H1 (cell line): Measurements from ENCODE around the gene ACAP1. TPM values are rescaled to one million over a fixed set of nuclear protein-coding genes. Genes with fewer than 3 reads are reported as not detected.

Experiments used
- CTCF ChIA-PET: fragments of 300-600 bp; sonication (Branson Sonifier 250); formaldehyde crosslinking; loops from one replicate; lab custom pipeline; 2021; ENCODE audit not compliant: partially characterized antibody; lab: Charles Lee
- POLR2A ChIA-PET: fragments of 300-600 bp; sonication (Branson Sonifier 250); formaldehyde crosslinking; loops from one replicate; lab custom pipeline; 2021; ENCODE audit warnings: inconsistent platforms; ENCODE audit not compliant: partially characterized antibody; lab: Charles Lee
- DNase-seq, 2 experiments: peaks; one replicate each; pipeline versions ENCODE4 v3.0.0 to v3.0.0-alpha.2; 2010 to 2022; ENCODE audit warnings: low spot score in 2 of 2, low read depth in 1 of 2, mixed read lengths in 1 of 2
- FAIRE-seq: peaks from 2 replicates; lab custom pipeline; 2011; peaks lifted over from hg19 to GRCh38; lab: Jason Lieb, UNC
- H2AFZ ChIP-seq: 2 replicates; pipeline ENCODE4 v1.8.1; 2012; ENCODE audit warnings: low read length, inconsistent platforms
- H2AK5ac ChIP-seq: 2 replicates; pipeline ENCODE4 v1.6.1; 2013; ENCODE audit warnings: low read depth, low read length
- H2BK120ac ChIP-seq: replicated peaks from 2 replicates; pipeline ENCODE3; 2013; ENCODE audit warnings: low read depth, low read length, inconsistent platforms
- H2BK12ac ChIP-seq: 2 replicates; pipeline ENCODE4 v1.6.1; 2013; ENCODE audit warnings: low read depth, low read length
- H2BK15ac ChIP-seq: 2 replicates; pipeline ENCODE4 v1.6.1; 2013; ENCODE audit warnings: low read length
- H2BK20ac ChIP-seq: 2 replicates; pipeline ENCODE4 v1.6.1; 2013; ENCODE audit warnings: low read length
- H2BK5ac ChIP-seq: 2 replicates; pipeline ENCODE4 v1.6.1; 2013; ENCODE audit warnings: low read depth, low read length
- H3K14ac ChIP-seq: 2 replicates; pipeline ENCODE4 v1.6.1; 2013; ENCODE audit warnings: inconsistent platforms; ENCODE audit not compliant: insufficient read length
- H3K18ac ChIP-seq: 2 replicates; pipeline ENCODE4 v1.6.1; 2013; ENCODE audit warnings: low read length; ENCODE audit errors: extremely low read depth
- H3K23ac ChIP-seq: 2 replicates; pipeline ENCODE4 v1.6.1; 2013; ENCODE audit warnings: inconsistent platforms; ENCODE audit not compliant: insufficient read length
- H3K23me2 ChIP-seq: 2 replicates; pipeline ENCODE4 v1.6.1; 2013; ENCODE audit warnings: low read depth, low read length
- H3K27ac ChIP-seq: 2 replicates; pipeline ENCODE4 v1.6.1; 2011; ENCODE audit warnings: low read depth, low read length, inconsistent platforms
- H3K27me3 ChIP-seq, 4 experiments: replicated peaks in 1 of 4; 1 replicate in 1 of 4; 2 replicates in 3 of 4; pipeline versions ENCODE4 v1.6.1 to v1.8.1; 2011 to 2013; ENCODE audit warnings: low read length in 3 of 4, mild to moderate bottlenecking in 3 of 4, inconsistent platforms in 2 of 4, mixed read lengths in 2 of 4, moderate library complexity in 1 of 4; ENCODE audit not compliant: control insufficient read depth in 3 of 4, insufficient read depth in 3 of 4; ENCODE audit errors: extremely low read depth in 1 of 4
- H3K36me3 ChIP-seq, 4 experiments: 2 replicates each; pipeline versions ENCODE4 v1.6.1 to v1.8.1; 2011 to 2013; ENCODE audit warnings: mild to moderate bottlenecking in 4 of 4, low read length in 3 of 4, moderate library complexity in 2 of 4, control low read depth in 1 of 4, inconsistent platforms in 1 of 4; ENCODE audit not compliant: insufficient read depth in 4 of 4, control insufficient read depth in 2 of 4
- H3K4ac ChIP-seq: replicated peaks from 2 replicates; pipeline ENCODE3; 2013; ENCODE audit warnings: low read length, low read depth, mixed read lengths, inconsistent platforms; ENCODE audit not compliant: insufficient read length
- H3K4me1 ChIP-seq, 4 experiments: replicated peaks in 1 of 4; 1 replicate in 1 of 4; 2 replicates in 3 of 4; pipeline versions ENCODE4 v1.6.1 to v1.8.1; 2011 to 2013; ENCODE audit warnings: low read length in 3 of 4, inconsistent platforms in 2 of 4, mixed read lengths in 1 of 4; ENCODE audit not compliant: insufficient read depth in 4 of 4, control insufficient read depth in 3 of 4
- H3K4me2 ChIP-seq, 2 experiments: 2 replicates each; pipeline versions ENCODE4 v1.6.1 to v1.8.1; 2011 to 2013; ENCODE audit warnings: low read depth in 2 of 2, low read length in 2 of 2, control low read depth in 1 of 2, inconsistent platforms in 1 of 2, mild to moderate bottlenecking in 1 of 2; ENCODE audit not compliant: insufficient read depth in 1 of 2
- H3K4me3 ChIP-seq, 4 experiments: fragments of 200-600, 300-600 bp in 1 of 4; sonication (generic), shearing (Covaris generic), sonication (Bioruptor Twin) in 1 of 4; 2 replicates each; pipeline versions ENCODE4 v1.5.1 to v1.8.1; 2011 to 2016; ENCODE audit warnings: low read length in 4 of 4, low read depth in 3 of 4, control low read depth in 2 of 4, inconsistent platforms in 2 of 4, mild to moderate bottlenecking in 2 of 4, mixed read lengths in 1 of 4, moderate library complexity in 1 of 4; ENCODE audit not compliant: insufficient read depth in 2 of 4; ENCODE audit errors: extremely low read depth in 1 of 4
- H3K56ac ChIP-seq: replicated peaks from 2 replicates; pipeline ENCODE3; 2013; ENCODE audit warnings: low read depth, mild to moderate bottlenecking, mixed read lengths, low read length, inconsistent platforms; ENCODE audit not compliant: insufficient read length
- H3K79me1 ChIP-seq: 2 replicates; pipeline ENCODE4 v1.6.1; 2013; ENCODE audit warnings: low read depth, low read length, control low read depth
- H3K79me2 ChIP-seq, 2 experiments: 2 replicates each; pipeline versions ENCODE4 v1.6.1 to v1.8.1; 2012 to 2013; ENCODE audit warnings: low read length in 2 of 2, mild to moderate bottlenecking in 2 of 2, inconsistent platforms in 1 of 2; ENCODE audit not compliant: insufficient read depth in 2 of 2, control insufficient read depth in 1 of 2
- H3K9ac ChIP-seq, 4 experiments: replicated peaks in 1 of 4; 1 replicate in 1 of 4; 2 replicates in 3 of 4; pipeline versions ENCODE4 v1.6.1 to v1.8.1; 2011 to 2013; ENCODE audit warnings: low read depth in 3 of 4, low read length in 3 of 4, control low read depth in 2 of 4, mild to moderate bottlenecking in 2 of 4, moderate library complexity in 2 of 4, inconsistent platforms in 1 of 4; ENCODE audit errors: extremely low read depth in 1 of 4
- H3K9me3 ChIP-seq, 2 experiments: 2 replicates each; pipeline versions ENCODE4 v1.6.1 to v1.8.1; 2012 to 2013; ENCODE audit warnings: mild to moderate bottlenecking in 2 of 2, moderate library complexity in 2 of 2, control low read depth in 1 of 2, inconsistent platforms in 1 of 2, low read depth in 1 of 2, low read length in 1 of 2, mixed read lengths in 1 of 2; ENCODE audit not compliant: insufficient read depth in 2 of 2
- H4K20me1 ChIP-seq, 2 experiments: replicated peaks in 1 of 2; 2 replicates each; pipeline versions ENCODE3 to v1.8.1; 2011 to 2013; ENCODE audit warnings: inconsistent platforms in 2 of 2, low read length in 2 of 2, mild to moderate bottlenecking in 1 of 2; ENCODE audit not compliant: insufficient read depth in 2 of 2, control insufficient read depth in 1 of 2
- H4K5ac ChIP-seq: 2 replicates; pipeline ENCODE4 v1.6.1; 2013; ENCODE audit warnings: low read length, low read depth, mixed read lengths, inconsistent platforms; ENCODE audit not compliant: insufficient read length
- H4K8ac ChIP-seq: 2 replicates; pipeline ENCODE4 v1.8.0; 2013; ENCODE audit warnings: mild to moderate bottlenecking, moderate library complexity, low read length, inconsistent platforms; ENCODE audit not compliant: insufficient read depth; ENCODE audit errors: extremely low read depth
- H4K91ac ChIP-seq: replicated peaks from 2 replicates; pipeline ENCODE3; 2013; ENCODE audit warnings: low read length, mixed read lengths, inconsistent platforms; ENCODE audit not compliant: insufficient read length
- WGBS, 2 experiments: shearing (Covaris generic) in 1 of 2; methylation state at CpG; one replicate each; pipeline versions ENCODE4 v1.1.6 to v1.1.7; 2013 to 2015; ENCODE audit warnings: low lambda C conversion rate in 2 of 2, mixed read lengths in 2 of 2, inconsistent platforms in 1 of 2, low coverage in 1 of 2, missing lambda C conversion rate in 1 of 2; ENCODE audit not compliant: insufficient replicate concordance in 2 of 2, insufficient coverage in 1 of 2, insufficient read length in 1 of 2; ENCODE audit errors: extremely low coverage in 1 of 2, missing lambda C conversion rate in 1 of 2; 5-methylcytosine and 5-hydroxymethylcytosine counted together
- polyA plus RNA-seq, 7 experiments: library from polyadenylated mRNA; depleted of rRNA in 3 of 7; stranded (reverse) in 5 of 7; unstranded in 2 of 7; fragments of >200 nt in 5 of 7; fragments of 200-250 nt in 2 of 7; gene quantifications; 1 replicate in 5 of 7; 2 replicates in 1 of 7; 4 replicates in 1 of 7; pipeline versions ENCODE4 v1.2.1 to v1.2.3, GENCODE V29; 2011 to 2013; ENCODE audit warnings: missing spikeins in 2 of 7, mixed read lengths in 2 of 7
- total RNA-seq: library from RNA; stranded (reverse); fragmentation: NEBNext Ultra II Directional; extraction: Animal tissue kit (Norgen Biotek cat#: 25700); gene quantifications from 2 replicates; pipeline ENCODE4 v1.2.1, GENCODE V29; 2021

The ACAP1 gene
- total and polyA plus RNA-seq, 2 of the 8 experiments (the other 6 are each of a cell fraction or from before 2014, with no cell fraction given): 11.9 to 45.1 TPM

- no peak overlapping the region for H3K9ac ChIP-seq
- no peak overlapping the region for H2BK20ac ChIP-seq
- H2BK12ac ChIP-seq: no peak overlapping the region
- peaks cover 2% of the 10 kb centered on the region; the same call in 1 of the 2 replicates for H3K79me1 ChIP-seq
- no peak overlapping the region for H3K4ac ChIP-seq
- no peak overlapping the region for H3K14ac ChIP-seq
- ChIA-PET POLR2A (interaction anchor here (0.9 to 13.4 kb wide), 3 partner anchors 8 to 109 kb away, joined by 3 to 223 read pairs (median 3); partner anchors contain the start of gene GPS2), CTCF (interaction anchor here (0.6 to 9.3 kb wide), 9 partner anchors 10 to 33 kb away, joined by 3 to 167 read pairs (median 7); partner anchors contain the start of genes ACAP1, KCTD11 and TMEM95)
- H3K79me2 ChIP-seq: peaks cover 0 to 4% of the 10 kb centered on the region in 2 experiments; a peak in 2 of 4 replicates
- H3K36me3 ChIP-seq: peaks cover 32 to 59% (median 53%) of the 10 kb centered on the region in 4 experiments
- H4K8ac ChIP-seq: no peak overlapping the region; the same call in 1 of the 2 replicates
- peaks cover 2 to 22% of the 10 kb centered on the region in 2 experiments for H4K20me1 ChIP-seq
- H2BK120ac ChIP-seq: no peak overlapping the region
- H3K27ac ChIP-seq: no peak overlapping the region; the same call in 1 of the 2 replicates
- H2AK5ac ChIP-seq: no peak overlapping the region
- WGBS, 2 experiments: 88% methylated on average over 22 of the region's 22 CpGs; no CpG with 5 or more reads in 1 of the 2 experiments
- no peak overlapping the region for H3K4me3 ChIP-seq
- H3K23ac ChIP-seq: no peak overlapping the region
- DNase-seq: no peak
- no peak overlapping the region for H2AFZ ChIP-seq
- no peaks in the 10 kb centered on the region; a peak in 1 of 7 replicates for H3K27me3 ChIP-seq
- no peak overlapping the region for H4K5ac ChIP-seq
- no peak overlapping the region for H2BK5ac ChIP-seq
- H3K18ac ChIP-seq: no peak overlapping the region
- no peak for FAIRE-seq
- peaks cover 0 to 2% (median 0%) of the 10 kb centered on the region in 4 experiments; a peak in 1 of 7 replicates for H3K4me1 ChIP-seq
- no peak overlapping the region for H2BK15ac ChIP-seq
- no peak overlapping the region for H3K4me2 ChIP-seq
- no peak overlapping the region for H3K56ac ChIP-seq
- H4K91ac ChIP-seq: peak overlapping the region; percentile 56
- H3K23me2 ChIP-seq: no peaks in the 10 kb centered on the region
- H3K9me3 ChIP-seq: no peaks in the 10 kb centered on the region
These were observed 13.7 kb upstream of the ACAP1 start for GRCh38 chr17:7322520-7323194.
